COLO829 (cell line): ENCODE results near the gene CLMN.
"Not testable (repeated sequence)": the region's sequence is repeated elsewhere in the genome, so short reads cannot be mapped to it uniquely, and the experiment has no call there.

Source experiments
- DNase-seq: peaks from one replicate; pipeline ENCODE4 v3.0.0; 2012; ENCODE audit warnings: low spot score

Gene CLMN

DNA sequence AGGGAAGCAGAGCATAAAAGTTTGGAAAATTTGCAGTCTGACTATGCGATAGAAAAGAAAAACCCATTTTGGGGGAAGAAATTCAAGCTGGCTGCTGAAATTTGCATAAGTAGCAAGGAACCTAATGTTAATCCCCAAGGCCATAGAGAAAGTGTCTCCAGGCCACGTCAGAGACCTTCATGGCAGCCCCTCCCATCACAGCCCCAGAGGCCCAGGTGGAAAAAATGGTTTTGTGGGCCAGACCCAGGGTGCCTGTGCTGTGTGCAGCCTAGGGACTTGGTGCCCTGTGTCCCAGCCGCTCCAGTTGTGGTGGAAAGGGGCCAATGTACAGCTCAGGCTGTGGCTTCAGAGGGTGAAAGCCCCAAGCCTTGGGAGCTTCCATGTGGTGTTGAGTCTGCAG lies 35.9 kb downstream of the CLMN start:
- DNase-seq = not testable (repeated sequence)

DNA sequence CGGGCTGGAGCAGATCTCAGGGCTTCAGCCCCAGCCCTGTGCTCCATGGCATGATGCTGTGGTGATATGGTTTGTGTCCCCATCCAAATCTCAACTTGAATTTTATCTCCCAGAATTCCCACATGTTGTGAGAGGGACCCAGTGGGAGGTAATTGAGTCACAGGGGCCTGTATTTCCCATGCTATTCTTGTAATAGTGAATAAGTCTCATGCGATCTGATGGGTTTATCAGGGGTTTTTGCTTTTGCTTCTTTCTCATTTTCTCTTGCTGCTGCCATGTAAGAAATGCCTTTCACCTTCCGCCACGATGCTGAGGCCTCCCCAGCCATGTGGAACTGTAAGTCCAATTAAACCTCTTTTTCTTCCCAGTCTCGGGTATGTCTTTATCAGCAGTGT lies 36.7 kb downstream of the CLMN start:
- DNase-seq = not testable (repeated sequence)

DNA sequence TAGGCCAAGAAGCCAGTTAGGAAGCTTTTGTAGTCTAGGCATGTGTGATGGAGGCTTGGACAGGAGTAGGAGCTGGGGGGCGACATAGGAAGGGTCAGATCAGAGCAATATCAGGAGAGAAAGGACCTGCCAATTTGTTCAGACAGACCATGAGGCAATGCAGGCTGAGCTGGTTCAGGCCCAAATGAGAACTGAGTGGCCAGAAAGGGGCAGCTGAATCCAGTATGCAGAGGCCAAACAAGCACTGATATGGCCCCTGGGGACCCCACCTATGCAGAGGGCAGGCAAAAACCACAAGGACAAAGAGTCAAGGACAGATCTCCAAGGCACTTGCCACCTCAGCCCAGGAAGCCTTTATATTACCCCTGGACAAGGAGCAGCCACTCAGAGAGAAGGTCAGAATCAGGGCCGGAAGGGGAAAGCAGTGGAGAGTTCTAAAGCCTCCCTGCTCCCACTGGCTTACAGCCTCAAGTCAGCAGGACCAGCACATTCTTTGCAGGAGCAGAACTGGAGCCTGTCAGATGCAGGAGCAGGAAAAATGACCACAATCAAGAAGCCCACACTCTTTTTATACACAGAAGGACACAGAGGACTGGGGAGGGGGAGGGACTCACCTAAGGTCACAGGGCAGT lies 37.2 kb downstream of the CLMN start:
- no peak for DNase-seq

DNA sequence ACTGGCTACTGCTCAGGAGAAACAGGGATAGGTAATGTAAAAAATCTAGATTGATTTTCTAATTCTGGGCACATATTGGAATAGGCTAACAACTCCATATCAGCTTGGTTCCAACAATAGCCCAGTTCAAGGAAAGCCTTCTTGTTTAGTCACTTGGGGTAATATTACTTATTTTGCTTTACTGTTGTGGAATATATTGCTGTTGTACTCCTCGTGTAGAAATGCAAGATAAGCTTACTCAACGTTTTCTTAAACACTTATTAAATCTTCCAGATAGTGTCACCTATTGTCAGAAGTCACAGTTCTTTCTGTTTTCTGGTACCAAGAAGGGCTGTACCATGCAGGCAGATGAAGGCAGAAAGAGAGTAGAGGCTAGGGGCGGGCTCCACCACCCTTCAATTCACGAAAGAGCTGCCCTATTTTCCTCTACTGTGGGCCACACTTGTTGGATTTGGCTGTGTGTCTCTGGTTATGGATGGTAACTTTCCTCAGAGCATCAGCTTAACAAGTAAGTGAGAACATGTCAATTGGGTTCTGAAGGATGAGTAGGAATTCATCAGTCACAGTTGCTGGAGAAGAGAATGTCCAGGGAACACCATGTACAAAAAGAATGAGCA lies 38.0 kb downstream of the CLMN start:
- no peak for DNase-seq

DNA sequence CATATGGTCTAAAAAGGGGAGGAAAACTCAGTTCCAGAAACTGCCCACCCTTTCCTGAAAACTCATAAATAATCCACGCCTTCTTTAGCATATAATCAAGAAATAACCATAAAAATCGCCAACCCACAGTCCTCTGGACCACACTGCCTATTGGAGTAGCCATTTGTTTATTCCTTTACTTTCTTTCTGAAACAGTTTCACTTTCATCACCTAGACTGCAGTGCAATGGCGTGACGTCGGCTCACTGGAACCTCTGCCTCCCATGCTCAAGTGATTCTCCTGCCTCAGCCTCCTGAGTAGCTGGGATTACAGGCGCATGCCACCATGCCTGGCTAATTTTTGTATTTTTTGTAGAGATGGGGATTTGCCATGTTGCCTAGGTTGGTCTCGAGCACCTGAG lies 44.2 kb downstream of the CLMN start:
- no peak for DNase-seq

DNA sequence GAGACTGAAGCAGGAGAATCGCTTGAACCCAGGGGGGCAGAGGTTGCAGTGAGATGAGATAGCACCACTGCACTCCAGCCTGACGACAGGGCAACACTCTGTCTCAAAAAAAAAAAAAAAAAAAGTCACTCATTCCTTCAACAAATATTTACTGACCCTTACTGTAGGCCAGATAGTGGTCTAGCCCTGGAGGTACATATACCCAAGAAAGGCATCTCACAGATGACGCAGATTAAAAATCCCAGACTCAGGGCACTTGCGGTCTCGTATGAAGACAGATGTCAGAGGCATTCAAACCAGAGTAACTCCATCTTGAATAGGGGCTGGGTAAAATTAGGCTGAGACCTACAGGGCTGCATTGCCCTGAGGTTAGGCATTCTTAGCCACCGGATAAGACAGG lies 44.8 kb downstream of the CLMN start:
- DNase-seq = no peak

DNA sequence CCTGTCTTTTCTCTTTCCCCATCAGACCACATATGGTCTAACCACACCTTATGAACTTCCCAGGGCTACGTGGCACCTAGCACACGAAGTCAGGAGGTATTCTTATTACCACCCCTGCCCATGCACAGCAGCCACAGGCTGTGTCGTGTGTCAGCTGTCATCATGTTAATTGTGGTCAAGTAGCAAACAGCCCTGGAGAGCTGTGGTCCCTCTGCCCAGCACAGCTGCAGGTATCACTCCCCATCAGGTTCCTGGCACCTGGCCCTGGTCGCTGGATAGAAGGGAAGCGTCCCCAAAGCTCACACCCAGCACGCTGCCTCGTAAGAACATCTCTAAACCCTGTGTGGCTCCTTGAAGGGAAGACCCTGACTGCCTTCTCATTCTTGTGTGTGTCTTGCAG lies 45.4 kb downstream of the CLMN start:
- no peak for DNase-seq

DNA sequence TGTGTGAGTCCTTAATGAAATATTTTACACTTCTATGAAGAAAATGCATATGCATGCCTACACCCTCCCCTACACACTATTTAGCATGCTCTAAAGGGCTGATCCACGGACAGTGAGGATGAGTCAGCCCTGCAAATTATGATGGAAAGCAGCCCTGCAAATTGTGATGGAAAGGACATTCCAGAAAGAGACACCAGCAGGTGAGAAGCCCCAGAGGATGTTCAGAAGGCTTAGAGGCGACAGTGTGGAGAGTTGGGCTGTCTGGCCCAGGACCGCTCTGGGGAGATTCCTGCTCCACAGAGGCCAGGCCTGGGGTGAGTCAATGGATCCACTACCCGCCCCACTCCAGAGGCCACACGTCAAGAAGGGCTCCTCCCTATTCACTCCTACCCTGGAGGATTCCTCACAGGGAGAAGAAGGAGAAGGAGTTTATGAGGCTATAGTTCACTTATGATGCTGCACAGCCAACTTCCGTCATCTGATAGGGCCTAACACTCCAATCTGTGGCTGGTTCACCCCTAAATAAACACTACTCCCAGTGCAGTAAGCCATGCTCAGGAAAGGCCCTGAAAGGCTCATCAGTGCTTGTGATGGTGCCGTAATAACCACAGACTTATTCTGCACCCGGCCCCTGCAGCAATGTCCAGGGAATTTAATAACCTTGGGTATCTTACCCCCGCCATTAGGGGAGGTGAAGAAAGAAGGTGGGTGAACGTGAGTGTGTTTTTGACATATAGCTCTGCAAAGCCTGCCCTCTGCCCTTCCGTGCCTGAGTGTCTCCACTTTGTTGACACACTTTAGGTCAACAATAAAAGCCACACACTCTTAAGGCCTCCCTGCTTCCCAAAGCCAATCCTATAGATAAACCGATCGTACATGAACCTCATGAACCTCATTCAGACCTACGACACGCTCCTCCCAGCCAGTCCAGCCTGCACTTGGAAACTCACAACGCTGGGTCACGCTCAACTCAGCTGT lies 46.4 kb downstream of the CLMN start:
- DNase-seq = no peak

DNA sequence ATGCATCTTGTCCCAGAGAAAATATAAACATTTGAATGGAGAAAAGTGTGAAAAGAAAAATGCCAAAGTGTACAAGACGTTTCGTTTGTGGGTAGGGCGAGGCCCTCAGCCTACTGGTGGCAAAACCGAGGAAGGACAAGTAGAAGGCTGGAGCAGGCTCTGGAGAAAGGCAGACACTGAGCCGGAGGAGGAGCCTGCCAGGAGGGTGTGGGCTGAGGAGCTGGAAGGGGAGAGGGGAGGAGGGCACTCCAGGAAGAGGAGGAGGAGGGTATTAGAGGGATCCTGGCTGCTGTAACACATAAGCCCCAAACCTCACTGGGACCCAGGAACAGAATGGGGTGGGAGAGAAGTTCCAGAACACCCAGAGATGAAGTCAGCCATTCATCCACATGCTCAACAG lies 47.7 kb downstream of the CLMN start:
- no peak for DNase-seq

DNA sequence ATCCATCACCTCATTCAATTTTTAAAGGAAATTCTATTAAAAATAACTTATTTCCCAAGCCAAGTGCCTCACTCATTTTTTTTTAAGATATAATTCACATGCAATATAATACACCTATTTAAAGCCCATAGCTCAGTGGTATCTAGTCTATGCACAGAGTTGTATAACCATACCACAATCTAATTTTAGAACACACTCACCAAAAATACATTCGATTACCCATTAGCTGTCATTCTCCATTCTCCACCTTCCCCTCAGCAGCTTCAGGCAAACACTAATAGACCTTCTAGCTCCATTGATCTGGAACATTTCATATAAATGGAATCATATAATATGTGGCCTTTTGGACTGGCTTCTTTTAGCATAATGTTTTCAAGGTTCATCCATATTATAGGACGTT lies 49.5 kb downstream of the CLMN start:
- no peak for DNase-seq

DNA sequence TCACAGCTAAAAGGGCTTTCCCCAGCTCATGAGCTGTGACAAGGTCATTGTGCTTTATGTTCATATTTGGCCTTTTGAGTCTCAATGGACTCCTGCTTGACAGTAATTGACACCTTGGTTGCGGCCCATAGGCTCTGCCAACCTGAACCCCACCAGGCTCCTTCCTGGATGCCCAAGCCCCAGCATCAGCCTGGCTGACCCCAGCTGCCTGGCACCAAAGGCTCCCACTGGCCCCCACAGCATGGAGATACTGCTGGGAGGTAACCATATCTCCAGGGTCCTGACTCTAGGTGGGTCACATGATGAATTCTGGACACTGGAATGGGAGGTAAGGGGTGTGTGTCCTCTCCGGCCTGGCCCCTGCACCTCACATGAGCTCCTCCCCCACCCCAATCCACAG lies 50.2 kb downstream of the CLMN start:
- no peak for DNase-seq

DNA sequence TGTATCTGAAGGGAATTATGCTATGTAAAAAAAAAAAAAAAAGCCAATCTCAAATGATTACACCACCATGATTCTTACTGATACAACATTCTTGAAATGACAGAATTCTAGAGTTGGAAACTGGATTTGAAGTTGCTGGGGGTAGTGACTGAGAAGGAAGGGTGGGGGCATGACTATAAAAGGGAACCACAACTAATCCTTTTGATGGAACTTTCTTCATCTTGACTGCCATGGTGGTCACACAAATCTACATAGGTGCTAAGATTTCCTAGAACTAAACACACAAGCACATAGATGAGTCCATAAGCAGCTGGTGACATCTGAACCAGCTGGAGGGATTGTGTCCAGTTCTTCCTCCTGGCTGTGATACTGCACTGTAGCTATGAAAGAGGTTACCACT lies 51.4 kb downstream of the CLMN start:
- DNase-seq = no peak

DNA sequence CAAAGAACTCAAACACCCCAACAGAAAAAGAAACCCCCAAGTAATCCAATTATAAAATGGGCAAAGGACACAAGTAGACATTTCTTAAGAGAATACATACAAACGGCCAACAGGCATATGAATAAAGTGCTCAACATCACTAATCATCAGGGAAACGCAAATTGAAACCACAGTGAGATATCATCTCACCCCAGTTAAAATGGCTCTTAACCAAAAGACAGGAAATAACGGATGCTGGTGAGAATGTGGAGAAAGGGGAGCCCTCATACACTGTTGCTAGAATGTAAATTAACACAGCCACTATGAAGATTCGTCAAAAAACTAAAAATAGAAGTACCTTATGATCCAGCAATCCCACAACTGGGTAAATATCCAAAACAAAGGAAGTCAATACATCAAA lies 52.4 kb downstream of the CLMN start:
- no peak for DNase-seq

DNA sequence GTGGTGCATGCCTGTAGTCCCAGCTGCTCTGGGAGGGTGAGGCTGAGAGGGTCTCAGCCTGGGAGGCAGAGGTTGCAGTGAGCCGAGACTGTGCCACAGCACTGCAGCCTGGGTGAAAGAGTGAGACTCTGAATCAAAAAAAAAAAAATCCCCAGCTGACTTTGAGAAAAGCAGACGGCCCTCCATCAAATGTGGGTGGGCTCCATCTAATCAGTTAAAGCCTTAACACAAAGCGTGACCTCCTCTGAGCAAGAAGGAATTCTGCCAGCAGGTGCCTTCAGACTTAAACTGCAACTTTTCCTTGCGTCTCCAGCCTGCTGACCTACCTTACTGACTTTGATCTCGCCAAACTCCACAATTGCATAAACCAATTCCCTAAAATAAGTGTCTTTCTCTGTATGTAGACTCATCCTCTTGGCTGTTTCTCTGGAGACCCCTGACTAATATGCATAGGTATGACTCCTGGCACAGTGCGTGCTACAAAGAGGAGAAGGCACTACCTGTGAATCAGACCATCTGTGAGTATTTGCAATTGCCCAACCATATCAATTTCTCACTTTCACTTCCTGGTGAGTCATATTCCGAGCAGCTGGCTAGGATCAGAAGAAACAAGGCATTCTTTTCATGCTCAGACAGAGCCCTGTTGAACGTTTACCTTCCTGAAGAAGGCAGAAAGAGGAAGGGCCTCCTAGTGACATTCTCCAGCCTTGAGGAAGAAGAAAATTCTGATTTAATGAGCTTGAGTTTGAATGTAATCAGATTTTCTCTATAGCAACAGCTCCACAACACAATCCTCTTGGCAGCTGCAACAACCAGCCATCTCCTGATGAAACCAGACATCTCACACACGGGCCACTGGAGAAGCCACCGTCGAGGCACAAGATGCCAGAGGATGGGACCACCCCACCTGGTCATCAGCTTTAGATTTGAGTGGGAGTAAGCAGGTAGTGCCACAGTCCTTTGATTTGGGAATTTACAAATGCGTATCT lies 54.3 kb downstream of the CLMN start:
- DNase-seq = peak; percentile 89

DNA sequence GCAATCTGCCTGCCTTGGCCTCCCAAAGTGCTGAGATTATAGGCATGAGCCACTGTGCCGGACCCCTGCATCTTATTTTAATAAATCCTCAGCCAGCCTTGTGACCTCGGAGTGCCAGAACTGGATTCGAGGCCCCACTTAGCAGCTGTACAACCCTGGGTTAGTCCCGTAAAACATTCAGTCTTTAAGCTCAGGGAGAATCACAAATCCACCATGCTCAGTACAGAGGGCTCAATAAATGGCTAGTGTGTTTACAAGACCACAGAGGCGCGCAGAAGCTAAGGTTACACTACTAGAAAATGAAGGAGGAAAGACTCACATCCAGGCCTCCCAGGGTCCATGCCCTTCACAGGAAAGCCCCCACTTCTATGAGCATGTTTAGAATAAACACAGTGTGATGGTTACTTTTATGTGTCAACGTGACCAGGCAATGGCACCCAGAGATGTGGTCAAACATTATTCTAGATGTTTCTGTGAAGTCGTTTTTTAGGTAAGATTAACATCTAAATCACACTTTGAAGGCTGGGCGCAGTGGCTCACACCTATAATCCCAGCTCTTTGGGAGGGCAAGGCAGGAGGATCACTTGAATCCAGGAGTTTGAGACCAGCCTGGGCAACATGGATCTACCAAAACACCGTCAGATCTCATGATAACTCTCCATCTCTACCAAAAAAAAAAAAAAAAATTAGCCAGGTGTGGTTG lies 55.3 kb downstream of the CLMN start:
- no peak for DNase-seq

DNA sequence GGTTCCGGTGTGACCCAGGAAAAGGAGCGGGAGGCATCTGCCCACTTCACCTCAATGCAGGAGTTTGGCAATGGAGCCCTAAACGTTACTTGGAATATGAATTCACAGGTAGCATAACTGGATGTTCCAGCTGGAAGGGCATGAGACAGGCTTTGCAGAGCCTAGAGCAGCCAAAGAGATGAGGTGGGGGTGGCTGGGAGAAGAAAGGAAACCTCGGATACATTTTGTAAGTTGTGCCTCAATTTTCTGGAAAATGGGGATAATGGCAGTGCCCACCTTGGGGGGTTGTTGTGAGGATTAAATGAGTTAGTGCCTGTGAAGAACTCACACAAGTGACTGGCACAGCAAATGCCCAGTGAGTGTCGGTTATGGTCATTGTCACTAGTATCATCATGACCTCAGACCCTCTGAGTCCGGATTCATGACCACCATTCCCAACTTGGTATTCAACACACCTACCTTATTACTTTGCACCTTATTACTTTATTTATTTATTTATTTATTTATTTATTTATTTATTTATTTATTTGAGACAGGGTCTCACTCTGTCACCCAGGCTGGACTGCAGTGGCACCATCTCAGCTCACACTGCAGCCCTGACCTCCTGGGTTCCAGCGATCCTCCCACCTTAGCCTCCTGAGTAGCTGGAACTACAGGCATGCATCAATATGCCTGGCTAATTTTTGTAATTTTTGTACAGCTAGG lies 56.0 kb downstream of the CLMN start:
- no peak for DNase-seq

DNA sequence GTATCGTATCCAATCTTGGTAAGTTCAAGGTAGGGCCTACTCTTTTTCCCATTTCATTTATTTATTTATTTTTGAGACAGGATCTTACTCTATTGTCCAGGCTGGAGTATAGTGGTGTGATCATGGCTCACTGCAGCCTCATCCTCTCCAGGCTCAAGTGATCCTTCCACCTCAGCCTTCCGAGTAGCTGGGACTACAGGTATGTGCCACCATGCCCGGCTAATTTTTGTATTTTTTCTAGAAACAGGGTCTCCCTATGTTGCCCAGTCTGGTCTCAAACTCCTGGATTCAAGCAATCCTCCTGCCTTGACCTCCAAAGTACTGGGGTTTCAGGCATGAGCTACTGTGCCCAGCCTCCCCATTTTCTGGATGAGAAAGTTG lies 57.2 kb downstream of the CLMN start:
- DNase-seq = no peak

DNA sequence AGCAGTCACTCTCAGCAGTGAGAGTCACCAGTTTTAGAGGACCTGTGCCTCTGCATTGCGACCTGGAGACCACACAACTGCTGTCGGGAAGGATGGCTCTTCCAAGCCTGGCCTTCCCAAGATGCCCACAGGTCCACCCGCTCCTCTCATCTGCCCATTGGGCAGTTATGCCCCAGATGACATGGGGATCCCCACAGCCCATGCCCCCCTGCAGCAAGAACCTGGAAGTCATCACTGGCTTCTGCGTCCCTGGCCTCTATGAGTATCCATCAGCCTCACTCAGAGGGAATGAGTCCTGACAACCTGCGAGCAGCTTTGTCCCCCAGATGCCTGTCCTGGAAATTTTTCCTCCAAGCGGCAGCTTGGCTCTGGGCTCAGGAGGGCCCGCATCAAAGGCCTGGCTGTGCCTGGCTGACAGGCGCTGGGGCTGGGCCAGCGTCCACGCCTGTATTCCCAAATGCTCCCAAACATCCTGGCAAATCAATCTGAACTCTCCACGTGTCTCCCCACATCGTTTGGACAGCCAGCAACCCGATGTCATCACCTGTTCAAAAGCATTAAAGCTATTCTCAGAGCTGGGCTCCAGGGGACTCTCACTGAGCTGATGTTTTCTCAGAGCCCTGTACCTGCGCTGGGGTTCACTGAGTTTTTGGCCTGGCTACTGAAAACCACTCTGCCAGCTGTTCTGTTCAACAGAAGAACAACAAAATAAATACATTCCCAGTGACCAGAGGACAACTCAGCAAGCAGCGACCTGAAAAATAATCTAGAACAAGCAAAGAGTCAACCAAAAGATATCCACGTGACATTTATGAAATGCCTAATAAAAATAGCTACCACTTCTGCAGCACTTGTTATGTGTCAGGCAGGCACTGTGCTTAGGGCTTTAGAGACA lies 57.8 kb downstream of the CLMN start:
- no peak for DNase-seq

DNA sequence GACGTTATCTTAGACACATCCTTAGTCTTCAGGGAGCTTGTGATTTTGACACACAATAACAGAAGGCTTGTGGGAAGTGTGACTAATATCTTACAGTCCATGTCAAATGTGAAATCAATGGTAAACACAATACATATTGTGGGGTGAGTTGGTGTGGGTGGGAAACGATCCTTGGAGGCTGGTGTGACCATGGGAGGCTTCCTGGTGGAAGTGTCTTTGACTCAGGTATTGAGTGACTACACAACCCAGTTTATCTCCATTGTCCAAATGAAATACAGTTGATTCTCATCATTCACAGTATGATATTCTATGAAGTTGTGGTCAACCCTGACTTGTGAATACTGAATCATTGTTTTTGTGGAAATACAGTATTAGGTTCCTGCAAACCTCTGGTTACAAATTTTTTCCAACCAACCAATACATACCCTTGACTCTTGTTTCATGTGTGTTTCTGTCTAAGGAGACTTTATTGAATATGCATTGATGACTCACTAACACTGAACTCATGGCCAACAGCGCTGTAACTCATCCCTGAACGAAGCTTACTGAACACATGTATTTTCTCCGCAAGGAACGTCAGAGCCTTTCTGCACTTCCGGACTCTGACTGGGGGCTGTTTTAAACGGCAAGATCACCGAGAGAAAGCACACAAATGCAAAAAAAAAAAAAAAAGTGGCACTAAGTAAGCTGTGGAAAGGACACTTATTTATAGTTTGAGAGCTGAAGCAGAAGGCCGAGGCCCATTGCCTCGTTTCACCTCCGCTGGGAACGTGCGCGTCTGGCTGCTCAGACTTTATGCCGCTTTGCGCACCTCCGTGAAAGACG lies 59.0 kb downstream of the CLMN start:
- DNase-seq = peak; percentile 42
